Colonic mucosa (tissue), 4 donors: ENCODE measurements around the gene GTF2B. TPM values are rescaled to one million over a fixed set of nuclear protein-coding genes. Genes with fewer than 3 reads are reported as not detected.

Experiments used
- DNase-seq: peaks from one replicate; pipeline ENCODE4 v3.0.0-alpha.2; 2020
- H3K27ac ChIP-seq: fragments of 200-600 bp; one replicate; pipeline ENCODE4 v1.8.0; 2021
- H3K27me3 ChIP-seq: fragments of 200-600 bp; one replicate; pipeline ENCODE4 v1.8.0; 2021
- H3K36me3 ChIP-seq: fragments of 200-600 bp; one replicate; pipeline ENCODE4 v1.8.0; 2021
- H3K4me1 ChIP-seq: fragments of 200-600 bp; one replicate; pipeline ENCODE4 v1.8.0; 2021; ENCODE audit warnings: mild to moderate bottlenecking
- H3K4me3 ChIP-seq: fragments of 200-600 bp; one replicate; pipeline ENCODE4 v1.8.0; 2021
- H3K9ac ChIP-seq, 2 donors: one replicate each; pipeline ENCODE4 v1.7.0; 2013; ENCODE audit warnings: control low read depth in 2 of 2, low read depth in 2 of 2, low read length in 2 of 2
- H3K9me3 ChIP-seq: fragments of 200-600 bp; one replicate; pipeline ENCODE4 v1.8.0; 2021
- intact Hi-C: fragments of 100-400 bp; cut with DNase I; formaldehyde crosslinking; loops from one replicate; pipeline ENCODE4 v1.14.1; 2022
- total RNA-seq, 2 donors: library from RNA; stranded (reverse); fragmentation: NEBNext Ultra II Directional in 1 of 2; extraction: Animal tissue kit (Norgen Biotek cat#: 25700) in 1 of 2; gene quantifications; one replicate each; pipeline ENCODE4 v1.2.1, GENCODE V29; 2021
- TF ChIP-seq, protein P1 (sequence below): fragments of 200-600 bp; IDR thresholded peaks from one replicate; pipeline ENCODE4 v1.8.0; 2022; ENCODE audit warnings: antibody characterized with exemption, mild to moderate bottlenecking
- donor health status: healthy.
- donor health status: DM: no; HTN: no; CAD: no.
- donor health status: DM: no; HTN: no; CAD: no.

Gene GTF2B
- total RNA-seq, 2 donors from 2014 or later, result 26.9 to 31.6 TPM

DNA sequence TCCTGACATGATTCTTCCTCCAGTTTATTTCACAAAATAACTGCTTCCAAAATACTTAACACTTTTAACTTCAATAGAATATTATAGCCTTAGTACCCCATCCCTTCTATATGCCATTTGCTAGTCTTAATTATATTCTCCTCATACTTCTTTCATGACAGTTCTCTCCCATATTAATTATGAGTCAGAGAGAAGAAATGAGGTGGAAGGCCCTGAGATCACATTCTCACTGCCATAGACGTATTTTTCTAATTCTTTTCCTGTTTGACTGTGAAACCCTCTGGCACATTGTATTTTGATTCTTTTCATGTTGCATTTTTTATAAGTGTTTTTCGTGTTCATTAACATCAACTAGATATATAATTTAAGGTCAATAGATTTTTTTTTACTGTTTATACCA lies 88.4 kb downstream of the GTF2B start:
- H3K4me3 ChIP-seq, result no peak overlapping the region
- peaks cover 10% of the 10 kb centered on the region for H3K36me3 ChIP-seq
- intact Hi-C loops, result loop anchor here (10.0 kb wide), 1 partner anchor 72 kb away; no protein-coding TSS in a partner anchor
- H3K27ac ChIP-seq, result no peak overlapping the region
- DNase-seq, result no peak
- no peaks in the 10 kb centered on the region for H3K27me3 ChIP-seq
- no peak overlapping the region for H3K9ac ChIP-seq
- H3K4me1 ChIP-seq, result no peaks in the 10 kb centered on the region
- H3K9me3 ChIP-seq, result no peaks in the 10 kb centered on the region
- TF ChIP-seq, protein P1, sequence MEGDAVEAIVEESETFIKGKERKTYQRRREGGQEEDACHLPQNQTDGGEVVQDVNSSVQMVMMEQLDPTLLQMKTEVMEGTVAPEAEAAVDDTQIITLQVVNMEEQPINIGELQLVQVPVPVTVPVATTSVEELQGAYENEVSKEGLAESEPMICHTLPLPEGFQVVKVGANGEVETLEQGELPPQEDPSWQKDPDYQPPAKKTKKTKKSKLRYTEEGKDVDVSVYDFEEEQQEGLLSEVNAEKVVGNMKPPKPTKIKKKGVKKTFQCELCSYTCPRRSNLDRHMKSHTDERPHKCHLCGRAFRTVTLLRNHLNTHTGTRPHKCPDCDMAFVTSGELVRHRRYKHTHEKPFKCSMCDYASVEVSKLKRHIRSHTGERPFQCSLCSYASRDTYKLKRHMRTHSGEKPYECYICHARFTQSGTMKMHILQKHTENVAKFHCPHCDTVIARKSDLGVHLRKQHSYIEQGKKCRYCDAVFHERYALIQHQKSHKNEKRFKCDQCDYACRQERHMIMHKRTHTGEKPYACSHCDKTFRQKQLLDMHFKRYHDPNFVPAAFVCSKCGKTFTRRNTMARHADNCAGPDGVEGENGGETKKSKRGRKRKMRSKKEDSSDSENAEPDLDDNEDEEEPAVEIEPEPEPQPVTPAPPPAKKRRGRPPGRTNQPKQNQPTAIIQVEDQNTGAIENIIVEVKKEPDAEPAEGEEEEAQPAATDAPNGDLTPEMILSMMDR, result no peak

Other genes with a start within 250 kb of the GTF2B start
- gene PKN2, start 207.3 kb downstream of the GTF2B start, total RNA-seq, result 10 to 100 TPM; 41.1 to 60.5 TPM
- gene KYAT3, start 101.1 kb upstream of the GTF2B start, total RNA-seq, result 10 to 100 TPM; 19.1 to 32.3 TPM
- 10 to 100 TPM; 10.6 to 13.6 TPM for gene RBMXL1, start 101.1 kb upstream of the GTF2B start, total RNA-seq
- 100 to 1,000 TPM in 1 of 2 donors, 10 to 100 TPM in 1; 38.7 to 103 TPM for gene GBP3, start 131.3 kb upstream of the GTF2B start, total RNA-seq
- gene GBP1, start 173.6 kb upstream of the GTF2B start, total RNA-seq, result 10 to 100 TPM; 15.0 to 25.9 TPM
- gene GBP2, start 234.5 kb upstream of the GTF2B start, total RNA-seq, result 10 to 100 TPM; 20.1 to 81.0 TPM